ENCODE results near the gene FCN1.

The FCN1 gene

GRCh38 chr9:134955801-134956200 is 38.1 kb upstream of the FCN1 start:
- Histone ChIP-seq H3K4me3 (ENCODE audit: low read depth, low read length) (no peak overlapping the region), H3K36me3 (no peaks in the 10 kb centered on the region), H3K9me3 (no peaks in the 10 kb centered on the region), H3K4me1 (no peaks in the 10 kb centered on the region; the same call in none of the 2 replicates), H3K27me3 (no peaks in the 10 kb centered on the region)
- no peak for DNase-seq
- TF ChIP-seq CTCF (IDR thresholded peaks at IDR 0.05; ENCODE audit: low read depth, low read length) = no peak

GRCh38 chr9:134955156-134955555 is 37.4 kb upstream of the FCN1 start:
- no peaks in the 10 kb centered on the region; the same call in 1 of the 2 replicates for H3K4me1 ChIP-seq
- no peaks in the 10 kb centered on the region for H3K9me3 ChIP-seq
- no peak overlapping the region for H3K4me3 ChIP-seq (ENCODE audit: low read depth, low read length)
- DNase-seq = no peak
- TF ChIP-seq CTCF (IDR thresholded peaks at IDR 0.05; ENCODE audit: low read depth, low read length) = no peak
- no peaks in the 10 kb centered on the region for H3K36me3 ChIP-seq
- no peaks in the 10 kb centered on the region for H3K27me3 ChIP-seq

- Histone ChIP-seq H3K36me3 (no peaks in the 10 kb centered on the region), H3K4me1 (peaks cover 6% of the 10 kb centered on the region; the same call in 1 of the 2 replicates), H3K9me3 (no peaks in the 10 kb centered on the region), H3K4me3 (ENCODE audit: low read depth, low read length) (no peak overlapping the region), H3K27me3 (no peaks in the 10 kb centered on the region)
- no peak for DNase-seq
- no peak for TF ChIP-seq CTCF (IDR thresholded peaks at IDR 0.05; ENCODE audit: low read depth, low read length)
Measured at GRCh38 chr9:134951994-134952393, 34.3 kb upstream of the FCN1 start.

GRCh38 chr9:134951461-134951860 is 33.7 kb upstream of the FCN1 start:
- H3K4me1 ChIP-seq = peaks cover 8% of the 10 kb centered on the region; the same call in 1 of the 2 replicates
- TF ChIP-seq CTCF (IDR thresholded peaks at IDR 0.05; ENCODE audit: low read depth, low read length) = no peak
- no peaks in the 10 kb centered on the region for H3K9me3 ChIP-seq
- H3K36me3 ChIP-seq = no peaks in the 10 kb centered on the region
- no peaks in the 10 kb centered on the region for H3K27me3 ChIP-seq
- H3K4me3 ChIP-seq (ENCODE audit: low read depth, low read length) = no peak overlapping the region
- DNase-seq = no peak

GRCh38 chr9:134950386-134951210 is 32.9 kb upstream of the FCN1 start:
- DNase-seq = no peak
- Histone ChIP-seq H3K4me3 (ENCODE audit: low read depth, low read length) (no peak overlapping the region), H3K36me3 (no peaks in the 10 kb centered on the region), H3K27me3 (no peaks in the 10 kb centered on the region), H3K4me1 (peaks cover 8% of the 10 kb centered on the region; the same call in 1 of the 2 replicates), H3K9me3 (no peaks in the 10 kb centered on the region)
- no peak for TF ChIP-seq CTCF (IDR thresholded peaks at IDR 0.05; ENCODE audit: low read depth, low read length)

- no peaks in the 10 kb centered on the region for H3K9me3 ChIP-seq
- H3K4me3 ChIP-seq (ENCODE audit: low read depth, low read length) = no peak overlapping the region
- H3K4me1 ChIP-seq = peaks cover 8% of the 10 kb centered on the region
- no peaks in the 10 kb centered on the region for H3K27me3 ChIP-seq
- no peaks in the 10 kb centered on the region for H3K36me3 ChIP-seq
- TF ChIP-seq CTCF (IDR thresholded peaks at IDR 0.05; ENCODE audit: low read depth, low read length) = no peak
- DNase-seq = peak; percentile 4
Measured at GRCh38 chr9:134949681-134950385, 32.1 kb upstream of the FCN1 start.

All from BE2C (cell line).